ENCODE data around the gene CHN1.

The CHN1 gene

DNA sequence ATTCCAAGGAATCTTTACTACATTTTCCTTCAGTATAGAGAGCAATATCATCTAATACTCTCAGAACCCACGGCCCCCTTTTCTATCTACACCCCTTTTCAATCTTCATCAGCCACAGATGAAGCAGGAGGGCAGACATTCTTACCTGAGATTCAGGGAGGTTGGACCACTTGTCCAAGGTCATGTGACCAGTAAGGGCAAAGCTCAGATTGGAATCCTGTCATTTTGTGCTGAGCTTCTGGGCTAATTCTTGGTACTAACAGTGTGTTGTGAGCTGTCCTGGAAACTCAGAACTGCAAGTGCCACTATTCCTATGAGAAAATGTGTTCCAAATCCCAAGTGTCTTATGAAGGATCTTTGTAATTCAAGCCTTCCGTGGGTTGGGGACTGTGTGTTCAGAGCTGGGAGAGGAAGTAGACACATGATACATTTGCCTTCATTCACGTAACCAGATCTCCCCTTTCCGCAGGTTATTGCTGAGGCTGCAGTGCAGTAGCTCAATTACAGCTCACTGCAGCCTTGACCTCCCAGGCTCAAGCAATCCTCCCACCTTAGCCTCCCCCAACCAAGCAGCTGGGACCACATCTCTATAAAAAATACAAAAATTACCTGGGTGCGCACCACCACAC lies 244.2 kb downstream of the CHN1 start:
- no peak for DNase-seq

DNA sequence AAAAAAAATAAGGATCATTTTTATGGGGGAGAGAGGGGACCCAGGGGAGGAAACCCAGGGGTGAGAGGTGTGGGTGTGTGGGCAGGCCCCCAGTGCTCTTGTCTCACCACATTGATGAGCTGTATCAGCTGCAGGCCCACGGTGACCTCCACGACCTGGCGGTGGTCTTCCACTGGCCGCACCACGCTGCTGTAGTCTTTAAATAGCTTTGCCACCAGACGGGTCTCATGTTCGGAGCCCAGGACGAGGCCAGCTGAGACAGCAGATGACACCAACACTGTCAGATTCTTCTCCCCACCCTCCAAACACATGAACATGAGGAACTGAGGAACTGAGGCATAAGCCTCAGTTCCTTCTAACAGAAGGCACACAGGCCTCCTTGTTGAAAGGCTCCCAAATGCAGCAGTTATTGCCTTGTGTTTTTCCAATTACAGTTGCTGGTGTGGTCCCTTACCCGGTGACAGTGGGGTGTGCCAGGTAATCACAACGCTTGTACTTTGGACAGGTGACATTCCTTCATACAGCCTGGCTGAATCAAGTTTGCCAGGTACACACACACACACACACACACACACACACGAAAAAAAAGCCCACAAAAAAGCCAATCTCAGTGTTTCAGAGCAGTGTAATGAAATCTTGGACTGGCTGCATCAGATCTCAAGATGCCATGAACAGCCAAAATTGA lies 245.7 kb downstream of the CHN1 start:
- no peak for DNase-seq

DNA sequence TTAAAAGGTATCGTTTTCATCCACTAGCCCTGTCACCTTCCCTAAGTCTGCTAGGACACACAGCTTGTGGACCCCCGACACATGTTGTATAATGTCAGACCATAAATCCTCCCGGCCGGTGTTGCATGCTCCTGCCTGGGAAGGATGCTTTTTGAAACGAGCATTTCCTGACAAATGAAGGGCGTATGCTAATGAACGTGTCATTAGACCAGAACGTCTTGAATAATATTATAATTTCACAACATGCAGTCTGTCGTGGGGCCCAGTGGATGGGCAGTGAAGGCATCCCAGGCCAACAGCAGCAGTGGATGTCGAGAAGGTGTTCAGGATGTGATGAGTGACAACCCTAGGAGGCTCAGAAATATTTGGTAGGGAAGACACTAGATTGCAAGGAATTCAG lies 248.4 kb downstream of the CHN1 start:
- DNase-seq = no peak

DNA sequence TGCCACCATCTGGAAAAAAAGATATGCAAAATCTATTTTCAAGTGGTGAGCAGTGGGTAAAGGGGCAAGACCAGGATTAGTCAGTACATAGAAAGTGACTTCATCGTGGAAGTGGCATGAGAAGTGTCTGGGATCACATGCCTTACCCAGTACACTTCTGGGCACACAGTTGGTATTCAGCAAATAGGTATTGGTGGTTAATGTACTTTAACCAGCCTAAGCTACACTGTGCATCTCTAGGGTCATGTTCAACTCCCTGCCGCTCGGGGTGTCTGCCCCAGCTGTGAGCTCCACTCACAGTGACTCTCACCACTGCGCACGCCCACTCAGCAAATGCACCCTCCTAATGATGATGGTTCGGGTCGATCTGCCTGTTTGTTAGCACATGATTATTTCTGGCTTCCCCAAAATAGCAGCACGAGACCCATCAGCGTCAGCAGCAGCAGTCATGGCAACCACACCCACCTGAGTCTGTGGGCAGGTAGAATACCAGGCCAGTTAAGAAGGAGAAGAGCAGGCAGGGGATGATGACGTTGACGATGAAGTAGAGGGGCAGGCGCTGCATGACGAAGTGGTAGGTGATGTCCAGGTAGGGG lies 252.0 kb downstream of the CHN1 start:
- peak; percentile 15 to 25 for DNase-seq

DNA sequence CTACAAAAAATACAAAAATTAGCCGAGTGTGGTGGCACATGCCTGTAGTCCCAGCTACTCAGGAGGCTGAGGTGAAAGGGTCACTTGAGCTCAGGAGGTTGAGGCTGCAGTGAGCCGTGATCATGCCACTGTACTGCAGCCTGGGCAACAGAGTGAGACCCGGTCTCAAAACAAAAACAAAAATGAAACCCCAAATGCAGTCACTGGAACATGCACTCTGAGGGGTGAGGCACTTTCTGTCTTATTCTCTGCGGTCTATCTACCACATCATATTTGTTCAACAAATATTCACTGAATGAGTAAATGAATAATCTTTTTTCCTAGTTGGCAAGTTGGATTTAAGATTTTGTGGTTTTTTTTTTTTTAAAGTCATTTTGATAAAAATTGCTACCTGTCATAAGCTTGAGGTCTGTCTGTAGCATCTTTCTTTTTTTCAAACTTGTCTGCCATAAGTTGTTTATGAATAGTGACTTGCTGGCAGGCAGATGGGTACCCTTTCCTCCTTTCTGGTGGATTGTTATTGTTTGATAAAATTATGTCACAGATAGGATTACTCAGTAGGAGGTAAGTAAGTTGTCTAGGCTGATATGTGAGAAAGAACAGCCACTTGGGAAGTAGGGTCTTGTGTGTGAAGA lies 252.7 kb downstream of the CHN1 start:
- peak; percentile 26 to 38 for DNase-seq

DNA sequence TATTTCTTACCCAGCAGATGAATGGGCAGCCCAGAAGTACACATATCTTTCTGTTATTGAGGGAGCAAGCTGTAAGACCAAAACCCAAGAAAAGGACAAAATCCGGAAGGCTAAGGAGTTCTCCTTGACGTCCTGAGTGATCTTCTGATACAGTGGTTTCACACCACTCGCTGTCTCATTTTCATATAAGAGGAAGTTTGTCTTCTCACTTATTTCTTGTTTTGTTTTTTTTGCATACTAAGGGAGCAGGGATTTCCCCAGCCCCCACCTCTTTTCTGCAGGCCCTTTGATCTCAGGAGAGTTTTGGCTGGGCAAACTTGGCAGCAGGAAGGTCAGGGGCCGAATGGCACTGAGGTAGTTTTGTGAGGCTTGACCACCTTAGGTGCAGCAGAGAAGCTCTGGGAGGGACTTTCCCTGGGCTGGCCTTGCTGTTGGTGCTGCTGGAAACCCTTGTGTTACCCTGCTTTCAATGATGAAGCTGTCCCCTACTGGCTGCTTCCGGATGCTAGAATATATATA lies 254.2 kb downstream of the CHN1 start:
- peak; percentile 46 to 58 for DNase-seq

DNA sequence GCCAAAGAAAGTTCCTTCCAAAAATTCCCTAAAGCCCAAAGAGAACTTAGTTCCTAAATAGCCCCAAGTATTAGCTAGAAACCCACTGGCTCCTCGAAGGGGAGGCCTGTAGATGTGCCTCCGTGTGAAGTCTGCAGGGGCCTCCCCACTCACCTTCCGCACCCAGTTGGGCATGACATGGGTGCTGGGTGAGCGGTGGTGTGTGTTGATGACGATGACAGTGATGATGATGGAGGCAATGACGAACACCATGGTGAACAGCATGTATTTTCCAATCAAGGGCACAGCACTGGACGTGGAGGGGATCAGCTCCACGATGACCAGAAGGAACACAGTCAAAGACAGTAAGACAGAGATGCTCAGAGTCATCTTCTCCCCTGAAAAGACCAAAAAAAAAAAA lies 255.4 kb downstream of the CHN1 start:
- peak; percentile 7 to 13 for DNase-seq

DNA sequence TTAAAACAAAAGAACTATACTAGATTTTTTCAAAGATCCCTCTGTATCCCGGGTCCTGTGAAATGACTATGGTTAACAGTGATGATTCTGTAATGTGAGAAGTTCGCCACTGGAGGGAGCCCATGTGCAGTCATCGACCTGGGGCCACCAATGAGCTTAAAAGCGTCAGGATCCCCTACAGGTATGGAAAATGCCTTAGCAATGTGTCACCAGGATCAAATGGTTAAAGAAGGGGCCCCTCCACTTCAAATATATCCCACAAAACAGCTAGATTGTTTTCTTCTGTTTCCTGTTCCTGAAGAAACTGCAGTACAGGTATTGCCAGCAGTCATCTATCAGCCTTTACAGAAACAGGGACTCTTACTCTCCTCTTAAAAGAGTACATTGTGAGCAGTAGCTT lies 256.2 kb downstream of the CHN1 start:
- peak; percentile 76 to 82 for DNase-seq
